ENCODE measurements around the gene KDM3A.

Gene KDM3A

GRCh38 chr2:86435531-86435930 lies 5.6 kb upstream of the KDM3A start:
- DNase-seq (ENCODE audit: low spot score), result no peak

GRCh38 chr2:86436328-86436727 lies 4.8 kb upstream of the KDM3A start:
- DNase-seq (ENCODE audit: low spot score), result no peak

GRCh38 chr2:86439879-86440630 lies 1.1 kb upstream of the KDM3A start:
- DNase-seq (ENCODE audit: low spot score), result no peak

- no peak for DNase-seq (ENCODE audit: low spot score)
These were observed 266 bp downstream of the KDM3A start for GRCh38 chr2:86441392-86441881.

GRCh38 chr2:86441882-86442641 lies 891 bp downstream of the KDM3A start:
- DNase-seq (ENCODE audit: low spot score), result peak; percentile 26

- DNase-seq (ENCODE audit: low spot score), result peak; percentile 77
These were observed 1.5 kb downstream of the KDM3A start for GRCh38 chr2:86442642-86443005.

- no peak for DNase-seq (ENCODE audit: low spot score)
These were observed 2.6 kb downstream of the KDM3A start for GRCh38 chr2:86443631-86444350.

- no peak for DNase-seq (ENCODE audit: low spot score)
These were observed 4.3 kb downstream of the KDM3A start for GRCh38 chr2:86445436-86445835.

GRCh38 chr2:86446060-86446459 lies 4.9 kb downstream of the KDM3A start:
- no peak for DNase-seq (ENCODE audit: low spot score)

GRCh38 chr2:86453836-86454235 lies 12.7 kb downstream of the KDM3A start:
- no peak for DNase-seq (ENCODE audit: low spot score)

GRCh38 chr2:86454238-86454637 lies 13.1 kb downstream of the KDM3A start:
- no peak for DNase-seq (ENCODE audit: low spot score)

GRCh38 chr2:86455181-86455580 lies 14.0 kb downstream of the KDM3A start:
- no peak for DNase-seq (ENCODE audit: low spot score)

- no peak for DNase-seq (ENCODE audit: low spot score)
These were observed 20.0 kb downstream of the KDM3A start for GRCh38 chr2:86461042-86461743.

GRCh38 chr2:86464652-86465051 lies 23.5 kb downstream of the KDM3A start:
- DNase-seq (ENCODE audit: low spot score), result no peak

GRCh38 chr2:86466306-86466705 lies 25.1 kb downstream of the KDM3A start:
- DNase-seq (ENCODE audit: low spot score), result no peak

GRCh38 chr2:86468162-86469033 lies 27.2 kb downstream of the KDM3A start:
- DNase-seq (ENCODE audit: low spot score), result no peak

GRCh38 chr2:86470890-86471289 lies 29.7 kb downstream of the KDM3A start:
- DNase-seq (ENCODE audit: low spot score), result no peak

GRCh38 chr2:86471637-86472036 lies 30.5 kb downstream of the KDM3A start:
- no peak for DNase-seq (ENCODE audit: low spot score)

GRCh38 chr2:86476092-86476491 lies 34.9 kb downstream of the KDM3A start:
- no peak for DNase-seq (ENCODE audit: low spot score)

GRCh38 chr2:86476918-86477317 lies 35.7 kb downstream of the KDM3A start:
- no peak for DNase-seq (ENCODE audit: low spot score)

GRCh38 chr2:86477349-86477748 lies 36.2 kb downstream of the KDM3A start:
- DNase-seq (ENCODE audit: low spot score), result no peak
